K562 (cell line): ENCODE data around the gene PLEKHA7. TPM values are rescaled to one million over a fixed set of nuclear protein-coding genes. Genes with fewer than 3 reads are reported as not detected.

Source experiments
- ATAC-seq: fragments of 200-7000 bp; cut with Tn5 transposase; 3 replicates; pipeline ENCODE4 v1.9.1; 2020; ENCODE audit warnings: moderate library complexity
- BruUV-seq: library from RNA; stranded (reverse); fragments of 400-500 nt; replicated peaks from 2 replicates; lab custom pipeline; 2021; lab: Mats Ljungman, UMichigan
- CTCF ChIA-PET: fragments of 300-600 bp; formaldehyde crosslinking; extraction: SDS; loops from one replicate; lab custom pipeline; 2021; ENCODE audit warnings: low intra/inter-chr PET ratio; lab: Yijun Ruan, JAX
- POLR2A ChIA-PET: fragments of 300-600, 350-650 bp; sonication (Branson Sonifier 250); formaldehyde crosslinking; extraction: SDS; loops from one replicate; lab custom pipeline; 2021; ENCODE audit warnings: antibody characterized with exemption, inconsistent platforms; lab: Yijun Ruan, JAX
- DNase-seq, 4 experiments: peaks; one replicate each; pipeline versions ENCODE4 v3.0.0 to v3.0.0-alpha.2; 2011 to 2018; ENCODE audit warnings: low spot score in 3 of 4, mixed read lengths in 3 of 4; ENCODE audit errors: extremely low read depth in 1 of 4
- FAIRE-seq: peaks from 2 replicates; lab custom pipeline; 2011; peaks lifted over from hg19 to GRCh38; lab: Jason Lieb, UNC
- H2AFZ ChIP-seq: 2 replicates; pipeline ENCODE4 v1.6.0; 2011; ENCODE audit warnings: low read depth, low read length, control low read depth, inconsistent platforms
- H3K27ac ChIP-seq: fragments of 200-600 bp; 3 replicates; pipeline ENCODE4 v1.8.0; 2011; ENCODE audit warnings: low read depth, mild to moderate bottlenecking, control low read depth, inconsistent platforms, low read length, moderate library complexity, mixed read lengths; ENCODE audit errors: extremely low read depth
- H3K27me3 ChIP-seq, 2 experiments: fragments of 300-600 bp in 1 of 2; 2 replicates in 1 of 2; 3 replicates in 1 of 2; pipeline versions ENCODE4 v1.6.0 to v1.8.0; 2011; ENCODE audit warnings: inconsistent platforms in 2 of 2, low read length in 2 of 2, mild to moderate bottlenecking in 1 of 2, mixed read lengths in 1 of 2, moderate library complexity in 1 of 2; ENCODE audit not compliant: control insufficient read depth in 2 of 2, insufficient read depth in 2 of 2
- H3K36me3 ChIP-seq: fragments of 300-600 bp; 3 replicates; pipeline ENCODE4 v1.8.0; 2011; ENCODE audit warnings: mild to moderate bottlenecking, low read length, inconsistent platforms; ENCODE audit not compliant: control insufficient read depth, insufficient read depth
- H3K4me1 ChIP-seq, 2 experiments: fragments of 200-600 bp in 1 of 2; replicated peaks in 1 of 2; 2 replicates in 1 of 2; 3 replicates in 1 of 2; pipeline versions ENCODE4 v1.5.1 to v1.8.0; 2011; ENCODE audit warnings: inconsistent platforms in 2 of 2, low read length in 2 of 2, mild to moderate bottlenecking in 1 of 2, mixed read lengths in 1 of 2, moderate library complexity in 1 of 2; ENCODE audit not compliant: control insufficient read depth in 2 of 2, insufficient read depth in 2 of 2
- H3K4me2 ChIP-seq: 2 replicates; pipeline ENCODE4 v1.6.1; 2011; ENCODE audit warnings: low read length, control low read depth, inconsistent platforms, mixed read lengths; ENCODE audit not compliant: insufficient read depth
- H3K4me3 ChIP-seq: fragments of 200-600 bp; sonication (generic), shearing (Covaris generic); 2 replicates; pipeline ENCODE4 v1.5.1; 2016; ENCODE audit warnings: control low read depth, inconsistent platforms
- H3K79me2 ChIP-seq: fragments of 200-600 bp; 3 replicates; pipeline ENCODE4 v1.8.0; 2011; ENCODE audit warnings: low read length, inconsistent platforms; ENCODE audit not compliant: control insufficient read depth, insufficient read depth
- H3K9ac ChIP-seq, 2 experiments: 2 replicates each; pipeline versions ENCODE4 v1.6.0 to v1.6.1; 2011; ENCODE audit warnings: low read depth in 2 of 2, low read length in 2 of 2, control low read depth in 1 of 2, inconsistent platforms in 1 of 2, mild to moderate bottlenecking in 1 of 2, mixed read lengths in 1 of 2; ENCODE audit not compliant: insufficient read depth in 1 of 2
- H3K9me1 ChIP-seq: one replicate; pipeline ENCODE4 v1.6.0; 2011; ENCODE audit warnings: inconsistent platforms, mild to moderate bottlenecking, low read length, moderate library complexity; ENCODE audit not compliant: control insufficient read depth, insufficient read depth
- H3K9me3 ChIP-seq: replicated peaks from 2 replicates; pipeline ENCODE4 v1.5.1; 2011; ENCODE audit warnings: low read depth, low read length, inconsistent platforms; ENCODE audit not compliant: control insufficient read depth, insufficient read depth
- H4K20me1 ChIP-seq: replicated peaks from 2 replicates; pipeline ENCODE4 v1.6.1; 2011; ENCODE audit warnings: low read length, inconsistent platforms, mixed read lengths; ENCODE audit not compliant: control insufficient read depth, insufficient read depth
- MECOM ChIP-seq: fragments of 250-450 bp; sonication (Bioruptor Pico); IDR thresholded peaks from 2 replicates; pipeline ENCODE4 v1.8.0; 2022; ENCODE audit warnings: inconsistent platforms
- POLR2B ChIP-seq: fragments of 450-650 bp; IDR thresholded peaks from 2 replicates; pipeline ENCODE4 v1.6.1; 2018; ENCODE audit warnings: low read depth; ENCODE audit not compliant: partially characterized antibody
- RBM17 ChIP-seq: fragments of 200-400 bp; formaldehyde crosslinking; IDR thresholded peaks from 2 replicates; pipeline ENCODE4 v1.6.1; 2017; ENCODE audit warnings: low read depth, mild to moderate bottlenecking, low read length, borderline replicate concordance
- RNF2 ChIP-seq: sonication (generic); IDR thresholded peaks from 2 replicates; pipeline ENCODE4 v1.6.1; 2016
- RREB1 ChIP-seq: fragments of 250-450 bp; sonication (Bioruptor Pico); IDR thresholded peaks from 2 replicates; pipeline ENCODE4 v1.4.0; 2020
- SNRNP70 ChIP-seq: fragments of 200-400 bp; formaldehyde crosslinking; optimal IDR thresholded peaks from 2 replicates; pipeline ENCODE3; 2017; ENCODE audit warnings: low read depth, low read length
- SRSF3 ChIP-seq: fragments of 200-400 bp; formaldehyde crosslinking; IDR thresholded peaks from 2 replicates; pipeline ENCODE4 v1.6.1; 2016; ENCODE audit warnings: mild to moderate bottlenecking, low read length, moderate library complexity; ENCODE audit not compliant: insufficient read depth
- ZBTB7A ChIP-seq: IDR thresholded peaks from 2 replicates; pipeline ENCODE4 v1.6.1; 2011; ENCODE audit warnings: low read depth, mild to moderate bottlenecking, low read length, moderate library complexity, borderline replicate concordance; ENCODE audit not compliant: control insufficient read depth
- ZKSCAN8 ChIP-seq: fragments of 200-800 bp; sonication (Bioruptor generic); IDR thresholded peaks from 2 replicates; pipeline ENCODE4 v1.6.1; 2016; ENCODE audit warnings: missing genetic modification characterization, missing compliant biosample characterization
- ZNF121 ChIP-seq: sonication (generic); formaldehyde crosslinking; conservative IDR thresholded peaks from 2 replicates; pipeline ENCODE4 v1.8.0; 2022; ENCODE audit warnings: missing genetic modification reagents
- ZNF280B ChIP-seq: fragments of 250-450 bp; sonication (Bioruptor Pico); IDR thresholded peaks from 2 replicates; pipeline ENCODE4 v1.5.1; 2021; ENCODE audit warnings: mild to moderate bottlenecking
- WGBS: fragments of 100-300 bp; shearing (Covaris generic); methylation state at CpG from one replicate; pipeline ENCODE4 v1.1.6; 2016; ENCODE audit warnings: low coverage, mixed read lengths; ENCODE audit not compliant: insufficient coverage; ENCODE audit errors: missing lambda C conversion rate; 5-methylcytosine and 5-hydroxymethylcytosine counted together
- in situ Hi-C: fragments of 300-500 bp; cut with MboI; formaldehyde crosslinking; loops from 4 replicates; pipeline ENCODE4 v1.15.0; 2018; ENCODE audit warnings: inconsistent platforms, mixed read lengths
- intact Hi-C: fragments of 100-400 bp; cut with micrococcal nuclease; formaldehyde crosslinking; loops from 2 replicates; pipeline ENCODE4 v1.14.2; 2022
- polyA plus RNA-seq, 8 experiments: library from polyadenylated mRNA; depleted of rRNA in 4 of 8; stranded (reverse) in 5 of 8; unstranded in 3 of 8; fragments of >200 nt; fragmentation: Nextera tagmentation in 2 of 8; fragmentation: Illumina TruSeq in 1 of 8; extraction: Ambion mirVana in 2 of 8; extraction: Trizol in 1 of 8; gene quantifications; 2 replicates each; pipeline versions ENCODE4 v1.2.1 to v1.2.3, GENCODE V29; 2011 to 2014; ENCODE audit warnings: inconsistent platforms in 1 of 8, missing spikeins in 1 of 8
- total RNA-seq, 7 experiments: library from RNA; depleted of rRNA in 6 of 7; stranded (reverse); fragments of >200 nt in 6 of 7; fragmentation: Illumina TruSeq in 2 of 7; extraction: Trizol in 2 of 7; gene quantifications; 2 replicates each; pipeline versions ENCODE4 v1.2.1 to v1.2.3, GENCODE V29; 2011 to 2021; ENCODE audit warnings: low replicate concordance in 1 of 7

PLEKHA7 gene
- total and polyA plus RNA-seq, 9 of the 15 experiments (the other 6 are each of a cell fraction or from before 2014, with no cell fraction given), result 0.06 to 0.77 (median 0.20) TPM; not detected in 1

GRCh38 chr11:16909359-16910035 lies 104.7 kb downstream of the PLEKHA7 start:
- 0% methylated on average over 3 of the region's 3 CpGs for WGBS
- Histone ChIP-seq H3K27me3 (peaks cover 15 to 37% of the 10 kb centered on the region in 2 experiments; a peak in 4 of 5 replicates), H3K4me2 (no peak overlapping the region), H3K4me3 (no peak overlapping the region), H3K36me3 (no peaks in the 10 kb centered on the region), H3K9me3 (no peaks in the 10 kb centered on the region), H3K4me1 (no peaks in the 10 kb centered on the region), H3K79me2 (no peaks in the 10 kb centered on the region), H3K27ac (no peak overlapping the region), H3K9ac (no peak overlapping the region; a peak in 1 of 4 replicates), H4K20me1 (no peaks in the 10 kb centered on the region), H3K9me1 (no peaks in the 10 kb centered on the region), H2AFZ (no peak overlapping the region)
- ChIA-PET CTCF (no interaction called here), POLR2A (interaction anchor here (0.9 kb wide), 1 partner anchor 13 kb away, joined by 3 read pairs; no protein-coding TSS in a partner anchor)
- in situ Hi-C loops, result no loop called here
- intact Hi-C loops, result no loop called here
- no TSS peak for BruUV-seq
- DNase-seq (no peak), FAIRE-seq (no peak), ATAC-seq (no peak)
- TF ChIP-seq SNRNP70 (no peak), MECOM (CRISPR knock-in tag) (no peak), ZBTB7A (no peak), RBM17 (no peak), RNF2 (no peak), ZKSCAN8 (no peak), ZNF121 (CRISPR knock-in tag) (no peak), ZNF280B (CRISPR knock-in tag) (no peak), SRSF3 (no peak), POLR2B (no peak), RREB1 (CRISPR knock-in tag) (no peak)
